Ascending aorta (tissue), 2 donors: ENCODE measurements around the gene HLA-A. TPM values are rescaled to one million over a fixed set of nuclear protein-coding genes. Genes with fewer than 3 reads are reported as not detected.

ENCODE experiments used
- DNase-seq, 2 donors: peaks; one replicate each; pipeline ENCODE4 v3.0.0-alpha.2; 2019; ENCODE audit warnings: low spot score in 2 of 2
- H3K27ac ChIP-seq, 2 donors: fragments of 200-600 bp; sonication (generic); one replicate each; pipeline ENCODE4 v1.5.1; 2016 to 2017; ENCODE audit warnings: mild to moderate bottlenecking in 1 of 2
- H3K27me3 ChIP-seq: fragments of 200-600 bp; sonication (generic); one replicate; pipeline ENCODE4 v1.5.1; 2017
- H3K36me3 ChIP-seq, 2 donors: fragments of 200-600 bp; sonication (generic); one replicate each; pipeline ENCODE4 v1.5.1; 2016
- H3K4me1 ChIP-seq, 2 donors: fragments of 200-600 bp; sonication (generic); one replicate each; pipeline ENCODE4 v1.5.1; 2016 to 2017; ENCODE audit warnings: mild to moderate bottlenecking in 1 of 2
- H3K4me3 ChIP-seq, 2 donors: fragments of 200-600 bp; sonication (generic); one replicate each; pipeline ENCODE4 v1.5.1; 2016 to 2017; ENCODE audit warnings: mild to moderate bottlenecking in 1 of 2
- H3K9me3 ChIP-seq, 2 donors: fragments of 200-600 bp; sonication (generic); one replicate each; pipeline ENCODE4 v1.5.1; 2016
- CTCF ChIP-seq, 3 experiments: fragments of 200-600 bp in 2 of 3; fragments of 450-650 bp in 1 of 3; sonication (generic) in 2 of 3; IDR thresholded peaks; one replicate each; pipeline ENCODE4 v1.5.1; 2016 to 2019; ENCODE audit warnings: antibody characterized with exemption in 3 of 3, mild to moderate bottlenecking in 1 of 3, moderate library complexity in 1 of 3
- intact Hi-C: fragments of 100-400 bp; cut with DNase I; formaldehyde crosslinking; loops from one replicate; pipeline ENCODE4 v1.15.1; 2023
- total RNA-seq: library from RNA; depleted of rRNA; stranded (reverse); fragments of >200 nt; gene quantifications from one replicate; pipeline ENCODE4 v1.1.0, GENCODE V29; 2016

HLA-A gene
- total RNA-seq, 1 donor from 2014 or later = 1,099 TPM

GRCh38 chr6:29945281-29945820, 3.0 kb downstream of the HLA-A start:
- Histone ChIP-seq H3K4me3 (no peak overlapping the region), H3K36me3 (peaks cover 0 to 6% of the 10 kb centered on the region in 2 donors), H3K27me3 (no peaks in the 10 kb centered on the region), H3K27ac (no peak overlapping the region), H3K4me1 (peaks cover 0 to 4% of the 10 kb centered on the region in 2 donors), H3K9me3 (no peaks in the 10 kb centered on the region)
- no peak for DNase-seq
- TF ChIP-seq CTCF (IDR thresholded peaks at IDR 0.05) = no peak
- intact Hi-C loops = loop anchor here (10.0 kb wide), 1 partner anchor 269 kb away; the partner anchor contains the start of gene TRIM26

GRCh38 chr6:29946223-29947076, 4.1 kb downstream of the HLA-A start:
- no peak for DNase-seq
- peaks cover 0 to 4% of the 10 kb centered on the region in 2 donors for H3K4me1 ChIP-seq
- intact Hi-C loops = loop anchor here (10.0 kb wide), 1 partner anchor 268 kb away; the partner anchor contains the start of gene TRIM26
- no peak overlapping the region for H3K27ac ChIP-seq
- H3K9me3 ChIP-seq = no peaks in the 10 kb centered on the region
- TF ChIP-seq CTCF (IDR thresholded peaks at IDR 0.05) = no peak
- H3K4me3 ChIP-seq = no peak overlapping the region
- H3K27me3 ChIP-seq = no peaks in the 10 kb centered on the region
- peaks cover 0 to 6% of the 10 kb centered on the region in 2 donors for H3K36me3 ChIP-seq

- no peak for DNase-seq
- H3K4me1 ChIP-seq = peaks cover 0 to 4% of the 10 kb centered on the region in 2 donors
- no peak overlapping the region for H3K27ac ChIP-seq
- intact Hi-C loops = loop anchor here (10.0 kb wide), 1 partner anchor 267 kb away; the partner anchor contains the start of gene TRIM26
- no peaks in the 10 kb centered on the region for H3K27me3 ChIP-seq
- H3K4me3 ChIP-seq = no peak overlapping the region
- peaks cover 0 to 6% of the 10 kb centered on the region in 2 donors for H3K36me3 ChIP-seq
- H3K9me3 ChIP-seq = no peaks in the 10 kb centered on the region
- TF ChIP-seq CTCF (IDR thresholded peaks at IDR 0.05) = no peak
Observed at GRCh38 chr6:29947077-29947980, 5.0 kb downstream of the HLA-A start.

- intact Hi-C loops = loop anchor here (10.0 kb wide), 1 partner anchor 267 kb away; the partner anchor contains the start of gene TRIM26
- TF ChIP-seq CTCF (IDR thresholded peaks at IDR 0.05) = no peak
Observed at GRCh38 chr6:29948277-29948676, 5.9 kb downstream of the HLA-A start.

GRCh38 chr6:29949934-29950333, 7.6 kb downstream of the HLA-A start:
- intact Hi-C loops = loop anchor here (10.0 kb wide), 1 partner anchor 265 kb away; the partner anchor contains the start of gene TRIM26
- no peak for DNase-seq

More at GRCh38 chr6:29948277-29948676, 5.9 kb downstream of the HLA-A start:
- Histone ChIP-seq H3K4me3 (no peak overlapping the region), H3K4me1 (peaks cover 0 to 4% of the 10 kb centered on the region in 2 donors), H3K9me3 (no peaks in the 10 kb centered on the region), H3K27ac (no peak overlapping the region), H3K27me3 (no peaks in the 10 kb centered on the region), H3K36me3 (peaks cover 0 to 6% of the 10 kb centered on the region in 2 donors)
- no peak for DNase-seq

More at GRCh38 chr6:29949934-29950333, 7.6 kb downstream of the HLA-A start:
- TF ChIP-seq CTCF (IDR thresholded peaks at IDR 0.05) = no peak
- Histone ChIP-seq H3K9me3 (no peaks in the 10 kb centered on the region), H3K27me3 (no peaks in the 10 kb centered on the region), H3K27ac (no peak overlapping the region), H3K4me1 (no peaks in the 10 kb centered on the region), H3K36me3 (peaks cover 0 to 6% of the 10 kb centered on the region in 2 donors), H3K4me3 (no peak overlapping the region)
